HUES48 (cell line): Measurements from ENCODE around the gene IFNGR2.
"Not testable (repeated sequence)": the region's sequence is repeated elsewhere in the genome, so short reads cannot be mapped to it uniquely, and the experiment has no call there.

ENCODE experiments used
- H3K27ac ChIP-seq: one replicate; pipeline ENCODE4 v1.7.0; 2013; ENCODE audit warnings: low read depth, low read length, inconsistent platforms
- H3K27me3 ChIP-seq: 2 replicates; pipeline ENCODE4 v1.6.1; 2013; ENCODE audit warnings: mild to moderate bottlenecking, low read length; ENCODE audit not compliant: control insufficient read depth, insufficient read depth
- H3K36me3 ChIP-seq: 2 replicates; pipeline ENCODE4 v1.6.1; 2013; ENCODE audit warnings: low read length; ENCODE audit not compliant: control insufficient read depth, insufficient read depth
- H3K4me1 ChIP-seq: 2 replicates; pipeline ENCODE4 v1.6.1; 2013; ENCODE audit warnings: mild to moderate bottlenecking, low read length; ENCODE audit not compliant: control insufficient read depth, insufficient read depth
- H3K4me3 ChIP-seq: 2 replicates; pipeline ENCODE4 v1.5.1; 2013; ENCODE audit warnings: mild to moderate bottlenecking, low read depth, low read length
- H3K9ac ChIP-seq: 2 replicates; pipeline ENCODE4 v1.6.1; 2013; ENCODE audit warnings: mild to moderate bottlenecking, low read depth, low read length, moderate library complexity
- H3K9me3 ChIP-seq: 2 replicates; pipeline ENCODE4 v1.6.1; 2013; ENCODE audit warnings: low read length; ENCODE audit not compliant: control insufficient read depth, insufficient read depth

Gene IFNGR2

GRCh38 chr21:33402001-33402979 lies 923 bp upstream of the IFNGR2 start:
- H3K9me3 ChIP-seq: no peaks in the 10 kb centered on the region
- 0 out of 2 replicates have a peak, but pooled peaks cover 2% of the 10 kb centered on the region for H3K36me3 ChIP-seq
- H3K4me1 ChIP-seq: peaks cover 5% of the 10 kb centered on the region; the same call in 1 of the 2 replicates
- H3K9ac ChIP-seq: no peak overlapping the region
- no peaks in the 10 kb centered on the region for H3K27me3 ChIP-seq
- H3K4me3 ChIP-seq: peak overlapping the region; percentile 81; the same call in 1 of the 2 replicates
- H3K27ac ChIP-seq: peak overlapping the region; percentile 58

- peak overlapping the region; percentile 62 for H3K9ac ChIP-seq
- 0 out of 2 replicates have a peak, but pooled peaks cover 2% of the 10 kb centered on the region for H3K36me3 ChIP-seq
- peak overlapping the region; percentile 46 for H3K27ac ChIP-seq
- peaks cover 5% of the 10 kb centered on the region; the same call in 1 of the 2 replicates for H3K4me1 ChIP-seq
- no peaks in the 10 kb centered on the region for H3K27me3 ChIP-seq
- no peaks in the 10 kb centered on the region for H3K9me3 ChIP-seq
- peak overlapping the region; percentile 81 for H3K4me3 ChIP-seq
Observed at GRCh38 chr21:33403786-33404585, 773 bp downstream of the IFNGR2 start.

GRCh38 chr21:33406493-33406892 lies 3.3 kb downstream of the IFNGR2 start:
- Histone ChIP-seq H3K27ac (no peak overlapping the region), H3K36me3 (0 out of 2 replicates have a peak, but pooled peaks cover 5% of the 10 kb centered on the region), H3K9ac (no peak overlapping the region), H3K4me3 (no peak overlapping the region), H3K9me3 (no peaks in the 10 kb centered on the region), H3K27me3 (no peaks in the 10 kb centered on the region), H3K4me1 (peaks cover 5% of the 10 kb centered on the region; the same call in 1 of the 2 replicates)

GRCh38 chr21:33411949-33412430 lies 8.8 kb downstream of the IFNGR2 start:
- H3K4me1 ChIP-seq: peaks cover 13% of the 10 kb centered on the region
- H3K27me3 ChIP-seq: no peaks in the 10 kb centered on the region
- H3K36me3 ChIP-seq: peaks cover 25% of the 10 kb centered on the region
- no peaks in the 10 kb centered on the region for H3K9me3 ChIP-seq
- no peak overlapping the region for H3K4me3 ChIP-seq
- H3K27ac ChIP-seq: no peak overlapping the region
- no peak overlapping the region for H3K9ac ChIP-seq

- peaks cover 13% of the 10 kb centered on the region for H3K4me1 ChIP-seq
- not testable (repeated sequence) for H3K4me3 ChIP-seq, H3K27me3 ChIP-seq, H3K9me3 ChIP-seq, H3K9ac ChIP-seq, H3K27ac ChIP-seq
- peaks cover 26% of the 10 kb centered on the region for H3K36me3 ChIP-seq
Observed at GRCh38 chr21:33412439-33412831, 9.2 kb downstream of the IFNGR2 start.

- Histone ChIP-seq H3K9ac (no peak overlapping the region), H3K27ac (peak overlapping the region; percentile 29), H3K4me1 (peaks cover 13% of the 10 kb centered on the region), H3K36me3 (peaks cover 30% of the 10 kb centered on the region), H3K4me3 (no peak overlapping the region), H3K9me3 (no peaks in the 10 kb centered on the region), H3K27me3 (no peaks in the 10 kb centered on the region)
Observed at GRCh38 chr21:33412832-33413519, 9.8 kb downstream of the IFNGR2 start.

GRCh38 chr21:33414068-33414467 lies 10.9 kb downstream of the IFNGR2 start:
- H3K9me3 ChIP-seq: no peaks in the 10 kb centered on the region
- H3K36me3 ChIP-seq: peaks cover 30% of the 10 kb centered on the region
- H3K4me3 ChIP-seq: no peak overlapping the region
- H3K4me1 ChIP-seq: peaks cover 13% of the 10 kb centered on the region
- no peaks in the 10 kb centered on the region for H3K27me3 ChIP-seq
- H3K27ac ChIP-seq: no peak overlapping the region
- H3K9ac ChIP-seq: no peak overlapping the region

GRCh38 chr21:33414926-33415325 lies 11.7 kb downstream of the IFNGR2 start:
- no peaks in the 10 kb centered on the region for H3K27me3 ChIP-seq
- peaks cover 36% of the 10 kb centered on the region for H3K36me3 ChIP-seq
- no peak overlapping the region for H3K27ac ChIP-seq
- no peak overlapping the region for H3K4me3 ChIP-seq
- H3K9me3 ChIP-seq: no peaks in the 10 kb centered on the region
- no peak overlapping the region for H3K9ac ChIP-seq
- H3K4me1 ChIP-seq: peaks cover 13% of the 10 kb centered on the region

GRCh38 chr21:33418691-33419090 lies 15.5 kb downstream of the IFNGR2 start:
- Histone ChIP-seq H3K9me3 (no peaks in the 10 kb centered on the region), H3K27me3 (no peaks in the 10 kb centered on the region), H3K4me3 (no peak overlapping the region), H3K27ac (no peak overlapping the region), H3K36me3 (peaks cover 44% of the 10 kb centered on the region), H3K4me1 (peaks cover 4% of the 10 kb centered on the region; the same call in 1 of the 2 replicates), H3K9ac (no peak overlapping the region)

GRCh38 chr21:33419538-33420123 lies 16.4 kb downstream of the IFNGR2 start:
- Histone ChIP-seq H3K4me3 (no peak overlapping the region), H3K27ac (no peak overlapping the region), H3K36me3 (peaks cover 52% of the 10 kb centered on the region)

More at GRCh38 chr21:33419538-33420123, 16.4 kb downstream of the IFNGR2 start:
- Histone ChIP-seq H3K27me3 (no peaks in the 10 kb centered on the region), H3K9ac (no peak overlapping the region), H3K9me3 (no peaks in the 10 kb centered on the region), H3K4me1 (no peaks in the 10 kb centered on the region)
